ENCODE data around the gene TMEM167A. TPM values are rescaled to one million over a fixed set of nuclear protein-coding genes. Genes with fewer than 3 reads are reported as not detected.

TMEM167A gene
- total RNA-seq, 1 experiment from 2014 or later = 139 TPM

GRCh38 chr5:83097689-83098231 is 20.6 kb upstream of the TMEM167A start:
- Histone ChIP-seq H2AK5ac (ENCODE audit: insufficient read length, low read length) (no peak overlapping the region), H3K4ac (ENCODE audit: low read depth, low read length) (no peak overlapping the region), H3K18ac (ENCODE audit: insufficient read length, low read depth, low read length) (no peak overlapping the region), H2BK120ac (ENCODE audit: low read depth, low read length, poor library complexity, severe bottlenecking) (no peak overlapping the region), H3K27ac (ENCODE audit: insufficient read length, low read depth, low read length) (no peak overlapping the region), H3T11ph (ENCODE audit: low read length) (no peak overlapping the region), H3K23ac (ENCODE audit: insufficient read length, low read depth, low read length) (no peak overlapping the region), H3K79me2 (ENCODE audit: insufficient read depth, low read length) (no peaks in the 10 kb centered on the region), H3K4me1 (ENCODE audit: insufficient read depth, low read length) (peaks cover 3% of the 10 kb centered on the region; the same call in 1 of the 2 replicates), H2BK5ac (ENCODE audit: insufficient read length, low read length) (no peak overlapping the region), H3K79me1 (ENCODE audit: insufficient read depth, low read depth, low read length, poor library complexity, severe bottlenecking) (no peaks in the 10 kb centered on the region), H2BK15ac (ENCODE audit: low read depth, low read length) (no peak overlapping the region), H3K27me3 (ENCODE audit: insufficient read depth, low read length) (no peaks in the 10 kb centered on the region), H3K9ac (ENCODE audit: extremely low read depth, insufficient read length, low read length) (no peak overlapping the region), H2AFZ (ENCODE audit: low read length) (no peak overlapping the region), H3K23me2 (ENCODE audit: insufficient read length, low read depth, low read length, poor library complexity, severe bottlenecking) (no peaks in the 10 kb centered on the region), H4K8ac (replicated peaks; ENCODE audit: insufficient read length, low read depth, low read length) (no peak overlapping the region), H3K9me3 (ENCODE audit: control insufficient read depth, low read depth, low read length) (no peaks in the 10 kb centered on the region), H3K56ac (ENCODE audit: insufficient read length, low read depth, low read length) (no peak overlapping the region), H4K20me1 (ENCODE audit: control insufficient read depth, insufficient read depth, insufficient read length) (no peaks in the 10 kb centered on the region), H2BK12ac (ENCODE audit: insufficient read length, low read depth, low read length) (no peak overlapping the region), H4K91ac (ENCODE audit: insufficient read length, low read depth, low read length) (no peak overlapping the region), H3K4me2 (ENCODE audit: insufficient read depth, insufficient read length, low read length) (no peak overlapping the region), H3K14ac (ENCODE audit: insufficient read depth, low read length) (no peak overlapping the region), H2BK20ac (ENCODE audit: low read depth, low read length, poor library complexity, severe bottlenecking) (no peak overlapping the region), H4K5ac (ENCODE audit: insufficient read length, low read depth, low read length) (no peak overlapping the region)
- no peak for DNase-seq
- Mint-ChIP-seq H3K36me3 (ENCODE audit: insufficient read depth in 1 of 3, low read depth in 3 of 3) (peaks cover 11 to 18% (median 14%) of the 10 kb centered on the region in 3 experiments), H3K4me3 (no peak overlapping the region), H3K27ac (no peak overlapping the region), H3K9me3 (peaks cover 15 to 16% of the 10 kb centered on the region in 2 experiments), H3K27me3 (ENCODE audit: low read depth) (no peaks in the 10 kb centered on the region), H3K4me1 (peaks cover 11% of the 10 kb centered on the region in 2 experiments)
- no CpG with 5 or more reads among the region's 2 CpGs for WGBS (ENCODE audit: extremely low coverage, insufficient read length, low lambda C conversion rate)
- TF ChIP-seq CTCF (conservative IDR thresholded peaks at IDR 0.05) = no peak
